GM12878 (cell line): Measurements from ENCODE around the gene ADAMTSL3. TPM values are rescaled to one million over a fixed set of nuclear protein-coding genes. Genes with fewer than 3 reads are reported as not detected.

Source experiments
- ATAC-seq: fragments of 200-7000 bp; cut with Tn5 transposase; 3 replicates; pipeline ENCODE4 v1.9.1; 2020; ENCODE audit warnings: mild to moderate bottlenecking, moderate library complexity
- BruUV-seq: library from RNA; stranded (reverse); fragments of 400-500 nt; replicated peaks from 2 replicates; lab custom pipeline; 2021; lab: Mats Ljungman, UMichigan
- CTCF ChIA-PET: fragments of 300-600 bp; sonication (Branson Sonifier 250); formaldehyde crosslinking; extraction: SDS; loops from one replicate; lab custom pipeline; 2021; ENCODE audit warnings: inconsistent platforms; lab: Yijun Ruan, JAX
- POLR2A ChIA-PET: fragments of 350-600 bp; formaldehyde crosslinking; extraction: SDS; loops from one replicate; lab custom pipeline; 2021; ENCODE audit warnings: inconsistent platforms; lab: Charles Lee
- RAD21 ChIA-PET: fragments of 300-600 bp; sonication (Branson Sonifier 250); formaldehyde crosslinking; loops from one replicate; lab custom pipeline; 2023; ENCODE audit warnings: antibody characterized with exemption; ENCODE audit not compliant: unreplicated experiment; lab: Charles Lee
- SMC1A ChIA-PET: fragments of 300-600 bp; sonication (Branson Sonifier 250); formaldehyde crosslinking; loops from one replicate; lab custom pipeline; 2023; ENCODE audit not compliant: unreplicated experiment, uncharacterized antibody; lab: Charles Lee
- DNase-seq: peaks from one replicate; pipeline ENCODE4 v3.0.0-alpha.2; 2011; ENCODE audit warnings: low read depth, low spot score
- FAIRE-seq: peaks from 3 replicates; lab custom pipeline; 2011; peaks lifted over from hg19 to GRCh38; lab: Jason Lieb, UNC
- H2AFZ ChIP-seq: 2 replicates; pipeline ENCODE4 v1.6.0; 2011; ENCODE audit warnings: low read depth, low read length, control low read depth; ENCODE audit not compliant: control insufficient read depth
- H3K27ac ChIP-seq: 2 replicates; pipeline ENCODE4 v1.5.1; 2011; ENCODE audit warnings: control low read depth; ENCODE audit not compliant: control insufficient read depth, insufficient read depth
- H3K27me3 ChIP-seq, 2 experiments: replicated peaks in 1 of 2; 2 replicates each; pipeline versions ENCODE4 v1.6.0 to v1.6.1; 2011; ENCODE audit warnings: low read length in 1 of 2; ENCODE audit not compliant: control insufficient read depth in 2 of 2, insufficient read depth in 2 of 2
- H3K36me3 ChIP-seq, 2 experiments: 2 replicates each; pipeline ENCODE4 v1.5.1; 2011; ENCODE audit warnings: low read length in 1 of 2; ENCODE audit not compliant: control insufficient read depth in 2 of 2, insufficient read depth in 2 of 2
- H3K4me1 ChIP-seq: 2 replicates; pipeline ENCODE4 v1.6.1; 2011; ENCODE audit warnings: mild to moderate bottlenecking, low read length, moderate library complexity, mixed read lengths; ENCODE audit not compliant: control insufficient read depth, insufficient read depth
- H3K4me2 ChIP-seq: 2 replicates; pipeline ENCODE4 v1.6.0; 2011; ENCODE audit warnings: control low read depth; ENCODE audit not compliant: control insufficient read depth, insufficient read depth
- H3K4me3 ChIP-seq: fragments of 200-600 bp; sonication (generic); 2 replicates; pipeline ENCODE4 v1.5.1; 2016
- H3K79me2 ChIP-seq: 2 replicates; pipeline ENCODE4 v1.6.0; 2011; ENCODE audit warnings: low read length; ENCODE audit not compliant: control insufficient read depth, insufficient read depth
- H3K9ac ChIP-seq: 2 replicates; pipeline ENCODE4 v1.8.0; 2011; ENCODE audit warnings: low read length, control low read depth, mixed read lengths; ENCODE audit not compliant: control insufficient read depth, insufficient read depth
- H3K9me3 ChIP-seq: replicated peaks from 3 replicates; pipeline ENCODE4 v1.5.1; 2011; ENCODE audit warnings: mild to moderate bottlenecking, low read length; ENCODE audit not compliant: control insufficient read depth, insufficient read depth
- H4K20me1 ChIP-seq: 2 replicates; pipeline ENCODE4 v1.6.0; 2011; ENCODE audit not compliant: control insufficient read depth, insufficient read depth
- ATF2 ChIP-seq: IDR thresholded peaks from 2 replicates; pipeline ENCODE4 v1.6.1; 2012; ENCODE audit warnings: low read length, inconsistent platforms
- HCFC1 ChIP-seq: fragments of 150-350 bp; IDR thresholded peaks from 2 replicates; pipeline ENCODE4 v1.6.1; 2014; ENCODE audit warnings: low read length
- HDAC2 ChIP-seq: fragments of 200-600 bp; sonication (generic); IDR thresholded peaks from 2 replicates; pipeline ENCODE4 v1.6.1; 2017
- IKZF2 ChIP-seq, 2 experiments: fragments of 450-650 bp; IDR thresholded peaks; 2 replicates each; pipeline ENCODE4 v1.6.1; 2017; ENCODE audit warnings: mild to moderate bottlenecking in 2 of 2, moderate library complexity in 2 of 2
- MEF2B ChIP-seq: fragments of 450-650 bp; IDR thresholded peaks from 2 replicates; pipeline ENCODE4 v1.6.1; 2018; ENCODE audit warnings: mild to moderate bottlenecking, moderate library complexity; ENCODE audit not compliant: partially characterized antibody, poor library complexity, severe bottlenecking
- MXI1 ChIP-seq: fragments of 150-350 bp; IDR thresholded peaks from 2 replicates; pipeline ENCODE4 v1.6.1; 2011; ENCODE audit warnings: low read depth, mild to moderate bottlenecking, inconsistent platforms, low read length, improper control_type of control experiment
- NBN ChIP-seq: fragments of 450-650 bp; IDR thresholded peaks from 2 replicates; pipeline ENCODE4 v1.6.1; 2016
- PBX3 ChIP-seq: IDR thresholded peaks from 2 replicates; pipeline ENCODE4 v1.6.1; 2011; ENCODE audit warnings: mild to moderate bottlenecking, low read depth, low read length, moderate library complexity; ENCODE audit not compliant: insufficient replicate concordance
- RFX5 ChIP-seq: IDR thresholded peaks from 2 replicates; pipeline ENCODE4 v1.6.1; 2011; ENCODE audit warnings: low read depth, low read length, improper control_type of control experiment
- SP1 ChIP-seq: IDR thresholded peaks from one replicate; pipeline ENCODE4 v1.6.1; 2011; ENCODE audit warnings: low read depth, low read length
- SREBF1 ChIP-seq: IDR thresholded peaks from 2 replicates; pipeline ENCODE4 v1.6.1; 2012; ENCODE audit warnings: mild to moderate bottlenecking, low read length
- TCF7 ChIP-seq: IDR thresholded peaks from 2 replicates; pipeline ENCODE4 v1.6.1; 2014; ENCODE audit warnings: antibody characterized with exemption, borderline replicate concordance
- ZBED1 ChIP-seq: IDR thresholded peaks from 2 replicates; pipeline ENCODE4 v1.6.1; 2016; ENCODE audit warnings: borderline replicate concordance
- ZNF687 ChIP-seq: fragments of 450-650 bp; IDR thresholded peaks from 2 replicates; pipeline ENCODE4 v1.6.1; 2017; ENCODE audit warnings: mild to moderate bottlenecking, moderate library complexity
- ZSCAN29 ChIP-seq: fragments of 450-650 bp; IDR thresholded peaks from 2 replicates; pipeline ENCODE4 v1.6.1; 2017; ENCODE audit warnings: mild to moderate bottlenecking, moderate library complexity
- WGBS: methylation state at CpG from one replicate; pipeline ENCODE4 v1.1.6; 2016; ENCODE audit warnings: low lambda C conversion rate; ENCODE audit not compliant: insufficient replicate concordance, insufficient coverage; ENCODE audit errors: missing lambda C conversion rate; 5-methylcytosine and 5-hydroxymethylcytosine counted together
- in situ Hi-C: fragments of 300-500 bp; cut with MboI; formaldehyde crosslinking; loops from 9 replicates; pipeline ENCODE4 v1.14.3; 2018; ENCODE audit warnings: mixed read lengths
- intact Hi-C: fragments of 100-400 bp; cut with micrococcal nuclease; formaldehyde crosslinking; loops from one replicate; pipeline ENCODE4 v1.14.2; 2022; ENCODE audit not compliant: unreplicated experiment
- polyA plus RNA-seq, 11 experiments: library from polyadenylated mRNA; depleted of rRNA in 4 of 11; unstranded in 6 of 11; stranded (reverse) in 5 of 11; fragments of >200 nt; fragmentation: Nextera tagmentation in 4 of 11; fragmentation: Illumina TruSeq in 1 of 11; extraction: Ambion mirVana in 4 of 11; extraction: Trizol in 1 of 11; gene quantifications; 1 replicate in 1 of 11; 2 replicates in 10 of 11; pipeline versions ENCODE4 v1.2.1 to v1.2.3, GENCODE V29; 2011 to 2016; ENCODE audit warnings: inconsistent platforms in 2 of 11, missing spikeins in 2 of 11, low read depth in 1 of 11
- total RNA-seq, 4 experiments: library from RNA; depleted of rRNA in 3 of 4; stranded (reverse); fragments of >200 nt in 3 of 4; fragmentation: Illumina TruSeq in 1 of 4; extraction: Trizol in 1 of 4; gene quantifications; 2 replicates each; pipeline versions ENCODE4 v1.2.1 to v1.2.3, GENCODE V29; 2013 to 2021

The ADAMTSL3 gene
- total and polyA plus RNA-seq, 10 of the 15 experiments (the other 5 are each of a cell fraction or from before 2014, with no cell fraction given): 0.01 to 0.28 (median 0.13) TPM

- no peak for DNase-seq
- no peaks in the 10 kb centered on the region for H4K20me1 ChIP-seq
- WGBS: 68% methylated on average over 4 of the region's 7 CpGs
- ChIA-PET SMC1A (no interaction called here), POLR2A (no interaction called here), CTCF (no interaction called here), RAD21 (no interaction called here)
- no peak overlapping the region for H2AFZ ChIP-seq
- H3K27me3 ChIP-seq: no peaks in the 10 kb centered on the region
- H3K36me3 ChIP-seq: no peaks in the 10 kb centered on the region
- in situ Hi-C loops: no loop called here
- TF ChIP-seq IKZF2 (IDR thresholded peaks at IDR 0.05) (no peak), ZBED1 (no peak), HDAC2 (no peak), ZSCAN29 (no peak), MXI1 (no peak), TCF7 (no peak), NBN (no peak), SP1 (no peak), MEF2B (no peak), ATF2 (no peak), PBX3 (no peak), ZNF687 (no peak), HCFC1 (no peak), RFX5 (no peak), SREBF1 (no peak)
- intact Hi-C loops: no loop called here
- H3K9ac ChIP-seq: no peak overlapping the region
- peaks cover 10% of the 10 kb centered on the region for H3K4me1 ChIP-seq
- ATAC-seq: no peak
- no peaks in the 10 kb centered on the region for H3K79me2 ChIP-seq
- no peak overlapping the region for H3K27ac ChIP-seq
- FAIRE-seq: no peak
- no peaks in the 10 kb centered on the region for H3K9me3 ChIP-seq
- H3K4me2 ChIP-seq: no peak overlapping the region
- BruUV-seq: no TSS peak
- no peak overlapping the region for H3K4me3 ChIP-seq
These were observed 220.0 kb downstream of the ADAMTSL3 start for GRCh38 chr15:83873966-83874365.
